HG03196 (cell line): ENCODE results near the gene C2CD4C.
"Not testable (repeated sequence)": the region's sequence is repeated elsewhere in the genome, so short reads cannot be mapped to it uniquely, and the experiment has no call there.

Experiments
- ATAC-seq: cut with Tn5 transposase; IDR thresholded peaks from one replicate; pipeline ENCODE4 v1.9.1; 2021; ENCODE audit not compliant: unreplicated experiment

Gene C2CD4C, protein sequence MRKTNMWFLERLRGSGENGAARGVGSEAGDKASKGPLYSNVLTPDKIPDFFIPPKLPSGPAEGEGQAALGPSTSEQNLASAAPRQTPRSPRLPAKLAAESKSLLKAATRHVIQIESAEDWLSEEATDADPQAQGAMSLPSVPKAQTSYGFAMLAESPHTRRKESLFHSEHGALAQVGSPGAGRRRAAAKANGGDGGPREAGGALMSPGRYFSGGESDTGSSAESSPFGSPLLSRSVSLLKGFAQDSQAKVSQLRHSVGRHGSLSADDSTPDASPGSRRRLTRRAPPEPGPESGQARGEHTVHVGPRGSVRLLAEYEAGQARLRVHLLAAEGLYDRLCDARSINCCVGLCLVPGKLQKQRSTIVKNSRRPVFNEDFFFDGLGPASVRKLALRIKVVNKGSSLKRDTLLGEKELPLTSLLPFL

DNA sequence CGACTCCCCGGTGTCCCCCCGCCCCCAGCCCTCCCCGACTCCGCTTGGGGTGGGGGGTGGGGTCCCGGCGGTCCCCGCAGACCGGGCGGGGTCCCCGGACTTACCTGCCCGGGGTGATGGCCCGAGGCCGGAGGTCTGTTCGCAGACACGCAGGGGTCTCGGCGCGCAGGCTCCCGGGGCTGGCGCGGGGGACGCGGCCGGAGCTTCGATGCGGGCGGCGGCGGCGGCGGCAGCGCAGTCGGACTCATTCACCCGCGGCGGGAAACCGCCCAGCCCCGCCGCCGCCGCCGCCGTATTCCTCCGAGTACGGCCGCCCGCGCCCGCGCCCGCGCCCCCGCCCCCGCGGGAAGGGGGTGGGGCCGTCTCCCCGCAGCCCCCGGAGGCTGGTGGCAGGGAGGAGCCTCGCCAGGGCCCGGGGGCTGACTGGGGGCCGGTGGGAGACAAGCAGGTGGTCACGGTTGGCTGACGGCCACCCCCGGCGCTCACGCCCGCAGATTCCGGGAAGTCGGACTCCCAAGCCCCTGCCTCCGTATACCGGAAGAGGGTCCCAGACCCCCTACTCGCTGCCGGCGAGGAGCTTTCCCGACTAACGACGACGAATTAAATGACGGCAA lies at the start of gene C2CD4C:
TSS of gene C2CD4C (minus strand) at position 246 of the 614 bp plus-strand sequence. CDS start 786 bp downstream, outside the sequence.
- ATAC-seq: no peak

DNA sequence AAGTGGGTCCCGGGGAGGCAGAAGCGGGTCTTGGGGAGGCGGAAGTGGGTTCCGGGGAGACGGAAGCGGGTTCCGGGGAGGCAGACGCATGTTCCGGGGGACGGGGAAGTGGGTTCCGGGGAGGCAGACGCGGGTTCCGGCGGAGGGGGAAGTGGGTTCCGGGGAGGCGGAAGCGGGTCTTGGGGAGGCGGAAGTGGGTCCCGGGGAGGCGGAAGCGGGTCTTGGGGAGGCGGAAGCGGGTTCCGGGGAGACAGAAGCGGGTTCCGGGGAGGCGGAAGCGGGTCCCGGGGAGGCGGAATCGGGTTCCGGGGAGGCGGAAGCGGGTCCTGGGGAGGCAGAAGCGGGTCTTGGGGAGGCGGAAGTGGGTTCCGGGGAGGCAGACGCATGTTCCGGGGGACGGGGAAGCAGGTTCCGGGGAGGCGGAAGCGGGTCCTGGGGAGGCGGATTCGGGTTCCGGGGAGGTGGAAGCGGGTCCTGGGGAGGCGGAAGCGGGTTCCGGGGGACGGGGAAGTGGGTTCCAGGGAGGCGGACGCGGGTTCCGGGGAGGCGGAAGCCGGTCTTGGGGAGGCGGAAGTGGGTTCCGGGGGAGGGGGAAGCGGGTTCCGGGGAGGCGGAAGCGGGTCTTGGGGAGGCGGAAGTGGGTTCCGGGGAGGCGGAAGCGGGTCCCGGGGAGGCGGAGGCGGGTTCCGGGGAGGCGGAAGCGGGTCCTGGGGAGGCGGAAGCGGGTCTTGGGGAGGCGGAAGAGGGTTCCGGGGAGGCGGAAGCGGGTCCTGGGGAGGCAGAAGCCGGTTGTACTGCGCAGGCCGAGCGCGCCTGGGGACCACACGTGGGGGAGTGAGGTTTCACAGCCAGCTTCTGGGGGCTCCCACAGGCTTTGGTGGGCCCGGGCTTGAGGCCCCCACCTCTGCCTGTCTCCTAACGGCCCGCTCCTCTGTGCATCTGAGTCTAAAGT lies 49.4 kb upstream of the C2CD4C start:
- no peak for ATAC-seq

DNA sequence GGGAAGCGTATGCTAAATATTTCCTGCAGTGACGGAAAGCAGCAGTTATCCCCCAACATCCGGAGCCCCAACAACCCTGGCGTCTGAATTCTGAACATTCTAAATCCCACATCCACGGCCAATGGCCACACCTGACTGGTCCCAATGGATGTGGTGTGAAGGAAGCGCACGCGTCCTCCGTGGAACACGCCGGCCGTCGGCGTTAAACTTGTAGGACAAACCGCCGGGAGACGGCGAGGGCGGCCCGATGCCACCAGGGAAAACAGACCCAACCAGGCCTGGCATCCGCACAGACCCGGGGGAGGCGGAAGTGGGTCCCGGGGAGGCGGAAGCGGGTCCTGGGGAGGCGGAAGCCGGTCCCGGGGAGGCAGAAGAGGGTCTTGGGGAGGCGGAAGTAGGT lies 48.7 kb upstream of the C2CD4C start:
- ATAC-seq: no peak

DNA sequence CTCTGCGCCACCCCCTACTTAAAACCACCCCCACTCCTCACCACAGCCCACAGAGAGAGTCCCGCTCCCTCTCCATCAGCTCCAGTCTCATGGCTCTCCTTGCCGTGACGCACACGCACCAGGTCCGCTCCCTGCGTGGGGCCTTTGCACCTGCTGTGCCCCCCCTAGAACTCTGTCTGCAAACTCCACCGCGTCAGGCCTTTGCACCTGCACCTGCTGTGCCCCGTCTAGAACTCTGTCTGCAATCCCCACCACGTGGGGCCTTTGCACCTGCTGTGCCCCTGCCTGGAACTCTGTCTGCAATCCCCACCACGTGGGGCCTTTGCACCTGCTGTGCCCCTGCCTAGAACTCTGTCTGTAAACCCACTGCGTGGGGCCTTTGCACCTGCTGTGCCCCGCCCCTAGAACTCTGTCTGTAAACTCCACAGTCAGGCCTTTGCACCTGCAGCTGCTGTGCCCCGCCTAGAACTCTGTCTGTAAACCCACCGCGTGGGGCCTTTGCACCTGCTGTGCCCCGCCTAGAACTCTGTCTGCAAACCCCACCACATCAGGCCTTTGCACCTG lies 47.7 kb upstream of the C2CD4C start:
- no peak for ATAC-seq

- no peak for ATAC-seq
Observed at GRCh38 chr19:455851-456546, 47.1 kb upstream of the C2CD4C start.

DNA sequence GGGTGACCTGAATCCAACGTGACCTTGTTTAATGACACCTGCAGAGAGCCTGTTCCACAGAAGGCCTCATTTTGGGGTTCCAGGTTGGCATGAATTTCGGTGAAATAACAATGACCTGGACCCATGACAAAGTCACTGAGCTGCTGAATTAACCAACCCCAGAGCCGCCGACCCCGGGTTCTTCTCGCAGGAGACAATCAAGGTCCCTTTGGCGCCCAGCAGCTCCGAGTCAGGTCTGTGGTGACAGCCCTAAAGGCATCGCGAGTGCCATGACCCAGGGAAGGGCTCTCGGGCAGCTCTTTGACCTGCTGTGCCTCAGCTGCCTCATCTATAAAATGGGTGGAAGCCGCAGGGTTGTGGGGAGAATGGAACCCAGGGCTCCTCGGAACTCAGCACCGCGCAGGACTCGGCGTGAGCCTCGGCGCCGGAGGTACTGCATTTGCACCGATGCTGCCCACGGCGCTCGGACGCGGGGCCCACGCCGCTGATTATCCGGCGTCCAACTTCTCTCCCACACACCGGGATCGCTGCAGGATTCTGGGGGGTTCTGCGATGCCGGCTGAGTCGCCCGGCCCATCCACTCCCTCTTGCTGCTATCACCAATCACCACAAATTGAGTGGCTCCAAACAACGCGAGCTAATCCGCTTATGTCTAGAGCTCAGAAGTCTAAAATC lies 46.2 kb upstream of the C2CD4C start:
- no peak for ATAC-seq

GRCh38 chr19:453606-454005 lies 44.7 kb upstream of the C2CD4C start:
- no peak for ATAC-seq

DNA sequence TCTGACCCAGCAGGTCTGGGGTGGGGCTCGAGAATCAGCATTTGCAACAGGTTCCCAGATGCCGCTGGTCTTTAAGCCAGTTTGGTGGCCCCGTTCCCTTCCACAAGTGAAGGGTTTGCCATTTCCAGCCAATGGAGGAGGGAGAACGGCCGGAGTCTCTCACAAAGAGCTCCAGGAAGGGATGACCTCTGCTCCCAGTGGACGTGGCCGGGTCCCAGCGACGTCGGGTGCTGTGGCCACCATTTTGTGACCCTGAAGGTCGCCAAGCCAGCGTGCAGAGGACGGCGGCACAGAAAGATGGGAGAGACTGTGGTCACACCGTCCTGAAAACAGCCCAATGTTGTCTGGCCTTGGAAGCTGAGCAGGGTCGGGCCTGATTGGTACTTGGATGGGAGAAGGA lies 43.9 kb upstream of the C2CD4C start:
- no peak for ATAC-seq

DNA sequence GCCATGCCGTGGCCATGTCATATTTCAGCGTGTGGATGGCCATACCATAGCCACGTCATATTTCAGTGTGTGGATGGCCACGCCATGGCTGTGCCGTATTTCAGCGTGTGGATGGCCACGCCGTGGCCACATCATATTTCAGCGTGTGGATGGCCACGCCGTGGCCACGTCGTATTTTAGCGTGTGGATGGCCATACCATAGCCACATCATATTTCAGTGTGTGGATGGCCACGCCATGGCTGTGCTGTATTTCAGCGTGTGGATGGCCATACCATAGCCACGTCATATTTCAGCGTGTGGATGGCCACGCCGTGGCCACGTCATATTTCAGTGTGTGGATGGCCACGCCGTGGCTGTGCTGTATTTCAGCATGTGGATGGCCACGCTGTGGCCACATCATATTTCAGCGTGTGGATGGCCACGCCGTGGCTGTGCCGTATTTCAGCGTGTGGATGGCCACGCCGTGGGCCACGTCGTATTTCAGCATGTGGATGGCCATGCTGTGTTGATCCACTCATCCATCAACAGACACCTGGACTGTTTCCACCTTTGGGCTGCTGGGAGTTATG lies 42.0 kb upstream of the C2CD4C start:
- ATAC-seq: not testable (repeated sequence)

DNA sequence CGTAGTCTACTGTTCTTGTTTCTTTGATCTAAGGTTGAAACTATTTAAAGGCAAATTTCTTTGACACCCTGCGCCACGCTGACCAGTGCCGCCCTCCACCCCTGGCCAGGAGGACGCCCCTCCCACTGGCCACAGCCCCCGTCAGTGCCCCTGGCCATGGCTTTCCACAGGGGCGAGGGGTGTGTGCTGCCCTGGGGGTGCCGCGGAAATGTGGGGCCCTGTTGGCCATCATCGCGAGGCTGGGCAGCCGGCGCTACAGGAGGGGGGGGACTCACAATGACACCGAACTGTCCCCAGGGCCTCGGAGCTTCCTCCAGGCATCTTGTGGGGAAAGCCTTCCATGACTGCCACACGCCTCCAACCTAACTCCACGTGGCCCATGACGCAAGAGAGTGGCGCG lies 41.0 kb upstream of the C2CD4C start:
- no peak for ATAC-seq

- ATAC-seq: no peak
Observed at GRCh38 chr19:447816-448560, 39.0 kb upstream of the C2CD4C start.

DNA sequence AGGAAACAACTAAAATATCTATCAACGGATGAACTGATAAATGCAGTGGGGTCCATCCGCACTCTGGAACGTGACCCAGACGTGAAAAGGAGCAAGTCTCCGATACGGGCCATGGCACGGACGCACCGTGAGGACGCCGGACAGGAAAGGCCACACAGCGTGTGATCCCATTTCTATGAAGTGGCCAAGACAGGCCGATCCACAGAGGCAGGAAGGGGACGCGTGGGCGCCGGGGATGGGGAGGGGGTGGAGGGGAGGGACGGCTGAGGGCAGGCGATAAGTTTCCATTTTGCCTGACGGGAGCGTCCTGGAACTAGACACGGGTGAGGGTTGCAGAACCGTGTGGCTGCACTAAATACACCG lies 38.1 kb upstream of the C2CD4C start:
- no peak for ATAC-seq

GRCh38 chr19:444677-445210 lies 35.8 kb upstream of the C2CD4C start:
- no peak for ATAC-seq

GRCh38 chr19:443005-443404 lies 34.1 kb upstream of the C2CD4C start:
- no peak for ATAC-seq

GRCh38 chr19:442085-442484 lies 33.1 kb upstream of the C2CD4C start:
- no peak for ATAC-seq

DNA sequence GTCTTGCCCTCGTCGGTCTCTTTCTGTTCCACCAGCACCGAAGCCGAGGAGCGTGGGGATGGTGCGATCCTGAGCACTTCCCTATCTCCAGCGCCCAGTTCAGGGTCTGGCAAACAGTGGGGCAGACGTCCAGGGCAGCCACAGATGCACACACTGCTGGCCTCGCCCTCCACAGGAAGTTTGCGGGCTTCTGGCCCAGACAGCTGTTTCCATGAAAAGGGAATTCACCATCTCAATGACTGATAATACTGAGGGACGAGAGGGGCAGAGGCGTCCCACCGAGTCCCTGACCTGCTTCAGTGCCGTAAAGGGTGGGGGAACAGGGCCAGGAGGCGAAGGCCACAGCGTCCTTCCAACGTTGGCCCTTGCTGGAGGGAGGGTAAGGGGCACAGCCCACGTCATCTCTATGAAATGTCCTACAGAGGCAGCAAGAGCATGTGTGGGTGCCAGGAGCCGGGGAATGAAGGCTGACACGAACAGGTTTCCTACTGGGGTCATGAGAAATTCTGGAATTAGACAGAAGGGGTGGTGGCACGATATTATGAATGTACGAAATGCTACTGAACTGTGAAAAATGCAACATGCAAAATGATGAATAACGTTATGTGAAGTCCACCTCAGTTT lies 32.4 kb upstream of the C2CD4C start:
- ATAC-seq: no peak

GRCh38 chr19:440391-441212 lies 31.7 kb upstream of the C2CD4C start:
- ATAC-seq: no peak
